Measurements from ENCODE around the gene DENND1C. TPM values are rescaled to one million over a fixed set of nuclear protein-coding genes. Genes with fewer than 3 reads are reported as not detected.
"Not testable (repeated sequence)": the region's sequence is repeated elsewhere in the genome, so short reads cannot be mapped to it uniquely, and the experiment has no call there.

DENND1C gene
- total RNA-seq, 1 donor, result 23.9 TPM

DNA sequence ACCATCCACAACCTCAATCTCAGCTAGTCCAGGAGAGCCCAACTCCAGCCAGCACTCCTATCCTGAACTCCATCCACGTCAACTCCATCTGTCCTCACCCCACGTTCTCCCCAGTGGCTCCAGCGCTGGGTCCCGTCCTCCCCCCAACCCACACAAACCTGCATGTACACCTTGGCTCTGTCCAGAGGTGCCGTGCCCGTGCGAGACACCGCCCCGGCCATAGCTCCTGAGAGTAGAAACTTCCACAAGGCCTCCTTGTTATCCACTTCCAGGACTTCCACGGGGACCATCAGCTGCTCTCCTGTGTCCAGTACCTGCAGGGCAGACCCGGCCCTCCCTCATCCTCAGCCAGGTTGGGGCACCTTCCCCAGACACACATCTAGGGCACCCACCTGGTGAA lies 49.7 kb downstream of the DENND1C start:
- peaks cover 5% of the 10 kb centered on the region for H3K4me1 ChIP-seq (ENCODE audit: insufficient read depth, low read length)
- H3K9me3 ChIP-seq (ENCODE audit: low read depth, low read length), result no peaks in the 10 kb centered on the region
- no peaks in the 10 kb centered on the region for H3K27me3 ChIP-seq (ENCODE audit: insufficient read depth, low read length)
- no peak overlapping the region for H3K4me3 ChIP-seq (ENCODE audit: low read length)

DNA sequence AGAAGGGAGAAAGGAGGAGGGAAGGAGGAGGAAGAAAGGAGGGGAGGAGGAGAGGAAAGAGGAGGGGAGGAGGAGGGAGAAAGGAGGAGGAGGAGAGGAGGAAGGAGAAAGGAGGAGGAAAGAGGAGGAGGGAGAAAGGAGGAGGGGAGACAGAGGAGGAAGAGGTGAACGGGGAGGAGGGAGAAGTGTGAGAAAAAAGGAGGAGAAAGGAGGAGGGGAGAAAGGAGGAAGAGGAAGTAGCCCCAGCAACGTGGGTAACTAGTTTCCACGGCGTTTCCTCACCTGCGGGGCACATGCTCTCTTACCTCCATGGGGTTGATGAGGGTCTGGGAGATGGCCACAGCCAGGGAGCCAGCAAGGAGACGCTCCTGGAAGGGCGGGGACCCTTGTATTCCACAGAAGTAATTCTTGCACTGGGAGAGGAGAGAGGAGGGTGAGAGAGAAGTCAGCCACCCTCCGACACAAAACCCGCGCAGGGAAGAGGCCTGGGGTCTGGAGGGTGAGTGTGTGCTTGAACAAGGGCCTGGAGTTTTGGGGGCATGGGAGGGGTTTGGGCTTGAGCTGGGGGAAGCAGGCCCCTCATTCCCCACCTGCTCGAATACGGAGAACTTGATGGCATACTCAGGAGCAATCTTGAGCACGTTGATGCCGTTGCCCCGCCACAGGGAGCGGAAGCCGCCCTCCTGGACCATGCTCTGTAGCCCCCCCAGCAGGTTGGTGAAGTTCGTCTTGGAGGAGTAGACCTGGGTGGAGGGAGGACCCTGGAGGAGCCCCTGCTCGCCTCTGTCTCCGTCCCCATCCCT lies 52.0 kb downstream of the DENND1C start:
- H3K9me3 ChIP-seq (ENCODE audit: low read depth, low read length), result no peaks in the 10 kb centered on the region
- peaks cover 12% of the 10 kb centered on the region for H3K4me1 ChIP-seq (ENCODE audit: insufficient read depth, low read length)
- H3K27me3 ChIP-seq (ENCODE audit: insufficient read depth, low read length), result no peaks in the 10 kb centered on the region
- H3K4me3 ChIP-seq (ENCODE audit: low read length), result no peak overlapping the region

DNA sequence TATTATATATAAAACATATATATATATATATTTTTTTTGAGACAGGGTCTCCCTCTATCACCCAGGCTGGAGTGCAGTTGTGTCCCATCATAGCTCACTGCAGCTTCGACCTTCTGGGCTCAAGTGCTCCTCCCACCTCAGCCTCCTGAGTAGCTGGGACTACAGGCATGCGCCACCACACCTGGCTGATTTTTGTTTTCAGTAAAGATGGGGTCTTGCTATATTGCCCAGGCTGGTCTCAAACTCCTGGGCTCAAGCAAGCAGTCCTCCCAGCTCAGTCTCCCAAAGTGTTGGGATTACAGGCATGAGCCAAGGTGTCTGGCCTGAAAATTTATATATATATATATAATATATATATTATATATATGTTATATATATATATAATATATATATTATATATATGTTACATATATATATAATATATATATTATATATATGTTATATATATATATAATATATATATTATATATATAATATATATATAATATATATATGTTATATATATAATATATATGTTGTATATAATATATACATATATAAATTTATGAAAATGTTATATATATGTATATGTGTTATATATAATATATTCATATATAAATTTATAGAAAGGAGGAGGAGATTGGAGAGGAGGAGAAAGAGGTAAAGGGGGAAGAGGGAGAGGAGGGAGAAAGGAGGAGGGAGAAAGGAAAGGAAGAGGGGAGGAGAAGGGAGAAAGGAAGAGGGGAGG lies 52.7 kb downstream of the DENND1C start:
- peaks cover 14% of the 10 kb centered on the region for H3K4me1 ChIP-seq (ENCODE audit: insufficient read depth, low read length)
- not testable (repeated sequence) for H3K4me3 ChIP-seq (ENCODE audit: low read length); H3K27me3 ChIP-seq (ENCODE audit: insufficient read depth, low read length); H3K9me3 ChIP-seq (ENCODE audit: low read depth, low read length)

DNA sequence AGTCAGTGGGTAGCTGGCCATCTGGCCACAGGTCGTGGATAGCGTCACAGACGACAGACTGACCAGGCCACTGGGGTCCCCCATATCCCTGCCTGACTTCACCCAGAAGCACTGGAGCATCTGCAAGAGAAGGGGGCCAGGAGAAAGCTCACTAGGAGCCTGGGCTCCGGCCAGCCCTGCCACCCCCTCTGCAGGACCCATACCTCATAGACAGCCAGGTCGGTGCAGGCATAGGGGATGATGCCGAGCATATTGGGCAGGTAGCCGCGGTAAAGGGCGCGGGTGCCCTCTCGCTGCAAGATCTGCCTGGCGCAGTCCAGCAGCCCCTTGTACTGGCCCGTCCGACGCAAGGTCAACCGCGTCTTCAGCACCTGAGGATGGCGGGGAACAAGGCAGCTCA lies 54.5 kb downstream of the DENND1C start:
- H3K27me3 ChIP-seq (ENCODE audit: insufficient read depth, low read length), result no peaks in the 10 kb centered on the region
- H3K9me3 ChIP-seq (ENCODE audit: low read depth, low read length), result no peaks in the 10 kb centered on the region
- H3K4me1 ChIP-seq (ENCODE audit: insufficient read depth, low read length), result peaks cover 31% of the 10 kb centered on the region
- no peak overlapping the region for H3K4me3 ChIP-seq (ENCODE audit: low read length)

DNA sequence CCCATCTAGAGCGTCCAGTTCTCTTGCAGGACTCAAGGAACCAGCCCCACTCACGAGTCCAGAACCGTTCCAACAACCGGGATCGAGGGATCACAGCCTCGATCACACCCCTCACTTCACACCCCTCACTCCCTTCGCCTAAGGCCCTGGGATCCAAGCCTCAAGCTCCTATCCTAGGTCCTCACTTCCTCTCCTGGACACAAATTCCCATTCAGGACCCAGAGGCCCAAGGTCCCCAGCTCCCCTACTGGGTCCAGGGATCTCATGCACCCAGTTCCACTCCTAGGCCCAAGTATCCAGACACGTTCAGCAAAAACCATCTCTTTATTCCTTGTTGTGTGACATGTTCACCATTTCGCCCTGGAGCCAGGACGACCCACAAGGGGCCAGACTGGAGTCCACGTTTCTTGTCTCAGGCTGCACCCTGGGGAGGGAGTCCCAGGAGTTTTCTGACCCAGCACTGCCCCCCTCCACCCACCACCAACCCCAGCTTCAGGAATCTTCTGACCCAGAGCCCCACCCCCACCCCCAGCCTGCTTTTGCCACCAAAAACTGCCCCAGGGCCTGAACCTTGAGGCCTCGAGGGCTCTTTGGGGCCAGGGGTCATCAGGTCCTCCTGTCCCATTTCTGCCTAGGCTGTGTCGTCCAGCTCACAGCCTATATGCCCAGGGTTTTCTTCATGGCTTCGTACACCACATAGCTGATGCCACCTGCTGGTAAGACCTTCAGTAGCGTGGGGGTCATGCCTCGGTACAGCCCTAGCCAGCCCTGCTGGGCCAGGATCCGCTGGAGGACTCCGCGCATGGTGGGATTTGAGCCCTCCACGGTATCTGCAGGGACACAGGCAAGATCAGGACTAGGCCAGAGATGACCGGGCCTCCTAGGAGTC lies 55.6 kb downstream of the DENND1C start:
- Histone ChIP-seq H3K4me3 (ENCODE audit: low read length) (peak overlapping the region; percentile 13), H3K27me3 (ENCODE audit: insufficient read depth, low read length) (no peaks in the 10 kb centered on the region), H3K9me3 (ENCODE audit: low read depth, low read length) (no peaks in the 10 kb centered on the region), H3K4me1 (ENCODE audit: insufficient read depth, low read length) (peaks cover 35% of the 10 kb centered on the region)

DNA sequence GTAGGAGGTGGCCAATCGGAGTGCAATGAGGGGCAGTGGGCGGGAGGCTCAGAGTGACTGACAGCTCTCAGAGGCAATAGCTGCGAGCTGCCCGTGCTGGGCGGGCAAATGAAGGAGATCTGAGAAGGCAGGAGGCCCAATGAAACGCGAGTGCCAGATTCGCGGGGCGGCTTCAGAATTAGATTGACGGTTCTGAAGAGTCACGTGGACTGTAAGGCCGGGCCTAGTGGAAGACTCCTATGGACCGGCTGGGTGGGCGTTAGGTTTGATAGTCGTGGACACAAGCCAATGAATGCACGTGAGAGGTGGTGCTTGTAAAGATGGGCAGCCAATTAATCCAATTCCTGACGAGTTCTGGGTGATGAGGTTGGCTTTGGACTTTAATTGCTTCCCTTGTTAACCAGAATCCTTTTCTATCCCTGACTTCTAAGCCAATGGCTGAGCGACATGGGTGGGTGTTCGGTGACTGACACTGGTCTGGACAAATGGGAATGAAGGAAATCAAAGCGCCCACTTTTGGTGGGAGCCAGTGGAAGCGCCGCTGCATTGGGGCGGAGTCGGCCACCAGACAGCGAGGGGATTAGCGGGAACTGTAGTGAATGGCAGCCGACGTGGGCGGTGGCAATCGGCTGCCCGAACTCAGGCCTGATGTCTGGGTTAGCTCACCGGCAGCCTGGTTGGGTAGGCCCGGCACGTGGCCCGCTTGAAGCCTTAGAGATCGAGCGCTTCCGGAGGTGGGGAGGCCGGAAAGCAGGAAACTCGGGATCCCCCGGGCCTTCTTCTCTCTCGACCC lies 56.5 kb downstream of the DENND1C start:
- peak overlapping the region; percentile 13 for H3K4me3 ChIP-seq (ENCODE audit: low read length)
- H3K27me3 ChIP-seq (ENCODE audit: insufficient read depth, low read length), result no peaks in the 10 kb centered on the region
- peaks cover 35% of the 10 kb centered on the region for H3K4me1 ChIP-seq (ENCODE audit: insufficient read depth, low read length)
- no peaks in the 10 kb centered on the region for H3K9me3 ChIP-seq (ENCODE audit: low read depth, low read length)

DNA sequence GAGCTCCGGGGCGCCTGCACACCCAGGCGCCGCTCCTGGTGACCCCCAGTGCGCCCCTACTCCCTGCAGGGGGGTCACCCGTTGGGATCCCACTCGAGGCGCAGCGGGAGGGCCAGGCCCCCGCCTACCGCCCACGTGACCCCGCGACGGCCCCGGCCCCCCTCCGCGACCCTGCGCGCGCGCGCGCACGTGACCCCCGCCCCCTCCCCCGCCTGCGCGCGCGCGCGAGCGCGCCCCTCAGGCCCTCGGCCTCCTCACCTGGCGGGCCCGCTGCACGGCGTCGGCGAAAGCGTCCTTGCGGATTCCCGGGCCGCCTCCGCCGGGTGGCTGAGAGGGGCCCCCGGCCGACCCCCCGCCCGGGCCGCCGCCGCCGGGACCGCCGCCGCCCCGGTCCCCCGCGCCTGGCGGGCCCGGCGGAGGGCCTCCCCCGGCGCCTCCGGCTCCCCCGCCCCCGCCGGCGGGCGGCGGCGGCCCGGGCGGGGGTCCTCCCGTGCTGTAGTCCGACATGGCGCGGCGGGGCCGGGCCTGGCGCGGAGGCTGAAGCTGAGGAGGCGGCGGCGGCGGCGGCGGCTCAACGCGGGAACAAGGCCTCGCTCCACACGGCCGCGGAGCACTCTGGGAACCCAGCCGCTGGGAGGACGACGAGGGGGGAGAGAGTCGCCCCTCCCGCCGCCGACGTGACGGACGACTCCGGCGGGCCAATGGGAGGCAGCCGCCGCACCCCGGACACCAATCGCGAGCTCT lies 57.2 kb downstream of the DENND1C start, which contains the start of gene KHSRP:
Gene KHSRP (minus strand): TSS at position 617 of the 744 bp plus-strand sequence. CDS start 110 bp downstream, at position 507.
- no peaks in the 10 kb centered on the region for H3K27me3 ChIP-seq (ENCODE audit: insufficient read depth, low read length)
- H3K9me3 ChIP-seq (ENCODE audit: low read depth, low read length), result no peaks in the 10 kb centered on the region
- H3K4me3 ChIP-seq (ENCODE audit: low read length), result peak within 1 kb of the TSS; percentile 54
- H3K4me1 ChIP-seq (ENCODE audit: insufficient read depth, low read length), result peaks cover 31% of the 10 kb centered on the region

DNA sequence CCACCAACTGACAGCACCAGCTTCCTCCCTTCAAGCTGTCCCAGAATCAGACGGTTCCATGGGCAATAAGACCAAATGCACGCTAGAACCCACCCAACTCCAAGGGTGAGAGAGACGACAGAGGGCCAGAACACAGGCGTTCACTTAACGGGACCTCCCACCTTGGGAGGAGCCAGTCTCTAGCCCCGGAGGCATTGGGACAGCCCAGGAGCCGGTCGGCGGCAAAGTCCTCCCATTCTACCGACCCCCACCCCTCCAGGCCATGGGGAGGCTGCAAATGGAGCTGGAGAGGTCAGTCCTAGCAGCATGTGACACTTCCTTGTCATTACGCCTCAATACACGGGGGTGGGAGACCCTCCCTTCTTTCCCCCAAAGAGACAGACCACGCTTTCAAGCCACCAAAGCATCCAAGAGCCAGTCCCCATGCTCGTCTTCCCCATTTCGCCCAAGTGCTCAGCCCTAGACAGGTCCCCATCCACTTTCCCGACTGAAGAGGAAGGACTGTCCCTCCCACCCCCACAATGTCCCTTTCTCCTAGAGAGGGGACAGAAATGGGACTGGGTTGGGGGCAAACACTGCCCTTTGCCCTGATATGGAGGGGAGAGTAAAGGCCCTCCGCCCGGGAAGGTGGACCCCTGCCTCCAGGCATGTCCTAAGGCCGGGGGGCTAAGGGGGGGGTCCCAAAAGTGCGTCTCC lies 57.9 kb downstream of the DENND1C start:
- peaks cover 30% of the 10 kb centered on the region for H3K4me1 ChIP-seq (ENCODE audit: insufficient read depth, low read length)
- no peaks in the 10 kb centered on the region for H3K9me3 ChIP-seq (ENCODE audit: low read depth, low read length)
- H3K4me3 ChIP-seq (ENCODE audit: low read length), result peak overlapping the region; percentile 54
- no peaks in the 10 kb centered on the region for H3K27me3 ChIP-seq (ENCODE audit: insufficient read depth, low read length)

DNA sequence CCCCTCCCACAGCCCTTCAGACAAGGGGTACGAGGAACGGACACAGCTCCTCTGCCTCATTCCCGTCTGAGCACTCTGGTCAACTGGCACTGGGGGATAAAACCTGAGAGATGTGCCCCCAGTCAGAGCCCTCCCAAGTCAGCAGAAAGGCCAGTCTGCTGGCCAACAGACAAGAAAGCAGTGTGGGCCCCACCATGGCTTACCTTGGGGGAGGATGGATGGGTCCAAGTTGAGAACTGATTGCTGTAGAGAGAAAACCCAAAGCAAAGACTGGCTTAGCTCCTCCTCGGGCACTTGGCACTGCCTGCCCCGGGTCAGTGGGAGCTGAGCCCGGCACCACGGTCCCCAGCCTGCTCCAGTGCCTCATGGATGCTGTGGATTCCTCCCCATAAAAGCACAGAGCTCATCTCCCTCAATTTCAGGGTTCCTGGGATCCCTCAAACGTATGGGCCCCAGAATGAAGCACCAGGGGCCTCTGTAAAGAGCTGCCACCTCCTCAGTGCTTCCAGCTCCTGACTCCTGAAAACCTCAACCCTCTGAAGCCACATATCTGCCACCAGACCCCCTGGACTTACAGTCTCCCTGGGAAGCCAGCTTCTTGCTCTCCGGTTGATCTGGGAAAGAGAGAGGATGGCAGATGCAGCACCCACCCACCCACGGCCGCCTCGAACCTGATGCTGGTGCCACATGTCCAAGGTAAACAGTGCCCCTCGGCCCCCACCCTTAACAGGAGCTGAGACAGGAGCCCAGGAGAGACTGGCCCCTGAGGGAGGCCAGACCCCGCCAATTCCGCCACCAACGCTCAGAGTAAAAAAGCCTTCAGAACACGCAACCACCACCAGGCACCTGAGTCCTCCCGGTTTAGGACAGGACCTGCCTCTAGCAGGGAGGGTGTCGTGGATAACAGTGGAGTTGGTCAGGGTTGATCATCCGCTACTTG lies 60.2 kb downstream of the DENND1C start:
- Histone ChIP-seq H3K27me3 (ENCODE audit: insufficient read depth, low read length) (no peaks in the 10 kb centered on the region), H3K4me3 (ENCODE audit: low read length) (no peak overlapping the region), H3K4me1 (ENCODE audit: insufficient read depth, low read length) (peaks cover 30% of the 10 kb centered on the region), H3K9me3 (ENCODE audit: low read depth, low read length) (no peaks in the 10 kb centered on the region)

DNA sequence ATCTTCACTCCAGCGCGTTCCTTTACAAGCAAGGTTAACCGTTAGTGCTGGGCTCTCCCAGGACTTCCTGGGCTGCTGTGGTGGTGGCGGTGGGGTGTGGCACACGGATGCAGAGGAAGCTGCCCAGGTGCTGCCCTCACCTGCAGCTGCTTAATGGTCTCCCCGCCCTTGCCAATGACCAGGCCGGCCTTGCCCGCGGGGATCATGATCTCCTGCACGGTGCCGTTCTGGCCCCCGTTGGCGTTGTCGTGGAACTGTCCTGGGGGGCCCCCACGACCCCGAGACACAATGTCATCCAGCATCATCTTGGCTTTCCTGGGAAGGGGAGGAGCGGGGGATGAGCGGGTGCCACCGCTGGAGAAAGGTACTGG lies 63.0 kb downstream of the DENND1C start:
- Histone ChIP-seq H3K4me1 (ENCODE audit: insufficient read depth, low read length) (peaks cover 18% of the 10 kb centered on the region), H3K4me3 (ENCODE audit: low read length) (no peak overlapping the region), H3K27me3 (ENCODE audit: insufficient read depth, low read length) (no peaks in the 10 kb centered on the region), H3K9me3 (ENCODE audit: low read depth, low read length) (no peaks in the 10 kb centered on the region)

DNA sequence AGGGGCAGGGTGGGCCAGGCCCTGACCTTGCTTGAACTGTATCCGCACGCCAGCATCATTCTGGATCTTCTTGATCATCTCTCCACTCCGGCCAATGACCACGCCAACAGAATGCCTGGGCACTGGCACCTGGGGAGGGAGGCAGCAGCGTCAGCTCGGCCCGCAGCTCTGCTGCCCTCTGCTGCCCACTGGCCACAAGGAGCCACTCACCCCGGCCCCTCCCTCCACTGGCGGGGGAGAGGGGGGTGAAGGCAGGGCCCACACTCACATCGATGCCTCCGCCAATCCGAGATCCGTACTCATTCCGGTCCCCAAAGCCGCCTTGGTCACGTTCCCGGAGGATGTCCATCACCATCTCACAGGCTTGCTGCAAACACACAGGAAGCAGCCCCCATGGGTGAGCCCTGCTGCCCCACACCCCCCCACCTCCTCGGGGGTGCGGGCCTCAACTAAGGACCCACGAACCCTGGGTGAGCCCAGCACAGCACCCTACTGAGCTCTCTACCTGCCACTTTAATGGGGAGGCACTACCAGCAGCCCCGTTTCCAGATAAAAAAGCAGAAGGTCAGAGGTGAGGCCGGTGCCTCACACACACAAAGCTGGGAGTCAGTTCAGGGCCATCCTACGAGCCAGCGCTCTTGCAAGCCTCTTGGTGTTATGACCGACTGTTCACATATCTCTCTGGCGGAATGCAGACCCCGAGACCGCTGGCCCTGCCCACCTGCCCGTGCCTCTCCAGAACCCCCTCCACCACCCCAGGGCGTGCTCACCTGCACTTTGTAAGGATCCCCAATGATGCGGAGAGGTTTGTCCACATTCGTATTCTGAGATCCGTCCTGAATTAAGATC lies 63.6 kb downstream of the DENND1C start:
- Histone ChIP-seq H3K27me3 (ENCODE audit: insufficient read depth, low read length) (no peaks in the 10 kb centered on the region), H3K4me3 (ENCODE audit: low read length) (no peak overlapping the region), H3K4me1 (ENCODE audit: insufficient read depth, low read length) (peaks cover 12% of the 10 kb centered on the region), H3K9me3 (ENCODE audit: low read depth, low read length) (no peaks in the 10 kb centered on the region)

Data from mononuclear cell (primary cell).